D721Med (cell line): ENCODE data around the gene HS2ST1.
A peak's percentile ranks its signal among the peaks of the same experiment; 100 is the strongest.

Experiments used
- DNase-seq: peaks from one replicate; pipeline ENCODE4 v3.0.0; 2011; ENCODE audit warnings: low spot score; ENCODE audit not compliant: insufficient read length
- FAIRE-seq: peaks from 2 replicates; lab custom pipeline; 2011; peaks lifted over from hg19 to GRCh38; lab: Jason Lieb, UNC
- CTCF ChIP-seq: IDR thresholded peaks from 2 replicates; pipeline ENCODE4 v1.5.1; 2012; ENCODE audit warnings: mild to moderate bottlenecking, control low read depth; ENCODE audit not compliant: insufficient read depth; ENCODE audit errors: missing control alignments

The HS2ST1 gene

GRCh38 chr1:87115891-87116290 is 201.5 kb downstream of the HS2ST1 start:
- FAIRE-seq: no peak
- DNase-seq: no peak
- no peak for TF ChIP-seq CTCF

GRCh38 chr1:87117761-87118368 is 203.4 kb downstream of the HS2ST1 start:
- FAIRE-seq (no peak), DNase-seq (no peak)
- no peak for TF ChIP-seq CTCF

- FAIRE-seq (no peak), DNase-seq (no peak)
- TF ChIP-seq CTCF: no peak
Measured at GRCh38 chr1:87119541-87120140, 205.2 kb downstream of the HS2ST1 start.

- peak; percentile 14 for TF ChIP-seq CTCF
- DNase-seq (no peak), FAIRE-seq (no peak)
Measured at GRCh38 chr1:87120779-87121178, 206.3 kb downstream of the HS2ST1 start.

GRCh38 chr1:87121711-87122163 is 207.3 kb downstream of the HS2ST1 start:
- no peak for TF ChIP-seq CTCF
- no peak for DNase-seq
- no peak for FAIRE-seq

- no peak for TF ChIP-seq CTCF
- no peak for FAIRE-seq
Measured at GRCh38 chr1:87122243-87122642, 207.8 kb downstream of the HS2ST1 start.

GRCh38 chr1:87123610-87124009 is 209.2 kb downstream of the HS2ST1 start:
- no peak for FAIRE-seq

More at GRCh38 chr1:87122243-87122642, 207.8 kb downstream of the HS2ST1 start:
- DNase-seq: no peak

More at GRCh38 chr1:87123610-87124009, 209.2 kb downstream of the HS2ST1 start:
- no peak for DNase-seq
- TF ChIP-seq CTCF: no peak
